NCI-H82 treated with DMSO at 0.1 percent for 48 hours (cell line): ENCODE data around the gene ZNF525.
A peak's percentile ranks its signal among the peaks of the same experiment; 100 is the strongest.
"Not testable (repeated sequence)": the region's sequence is repeated elsewhere in the genome, so short reads cannot be mapped to it uniquely, and the experiment has no call there.

Experiments
- DNase-seq: peaks from one replicate; lab custom pipeline; 2025; ENCODE audit not compliant: unreplicated experiment; lab: John Stamatoyannopoulos, UW

The ZNF525 gene

GRCh38 chr19:53365134-53365898 lies at the start of gene ZNF525:
TSS of gene ZNF525 (plus strand) at chr19:53365705. CDS start at chr19:53372282, 6,577 bp downstream.
- peak; percentile 60 for DNase-seq

GRCh38 chr19:53328967-53329366 lies 36.5 kb upstream of the ZNF525 start:
- no peak for DNase-seq

GRCh38 chr19:53332484-53332883 lies 33.0 kb upstream of the ZNF525 start:
- no peak for DNase-seq

GRCh38 chr19:53333066-53333462 lies 32.4 kb upstream of the ZNF525 start:
- DNase-seq: peak; percentile 38

GRCh38 chr19:53333463-53334449 lies 31.7 kb upstream of the ZNF525 start, which contains the start of gene ZNF845:
TSS of gene ZNF845 (plus strand) at chr19:53333749. CDS start at chr19:53341308, 7,559 bp downstream.
- peak; percentile 70 for DNase-seq

GRCh38 chr19:53344403-53344802 lies 21.1 kb upstream of the ZNF525 start:
- not testable (repeated sequence) for DNase-seq

GRCh38 chr19:53355739-53356138 lies 9.8 kb upstream of the ZNF525 start:
- DNase-seq: no peak

- no peak for DNase-seq
Measured at GRCh38 chr19:53357821-53358581, 7.5 kb upstream of the ZNF525 start.

GRCh38 chr19:53360056-53360455 lies 5.4 kb upstream of the ZNF525 start:
- not testable (repeated sequence) for DNase-seq

GRCh38 chr19:53365899-53366493 lies 491 bp downstream of the ZNF525 start:
- DNase-seq: peak; percentile 5

GRCh38 chr19:53372196-53372595 lies 6.7 kb downstream of the ZNF525 start:
- no peak for DNase-seq

- no peak for DNase-seq
Measured at GRCh38 chr19:53374288-53374687, 8.8 kb downstream of the ZNF525 start.

- no peak for DNase-seq
Measured at GRCh38 chr19:53374743-53375142, 9.2 kb downstream of the ZNF525 start.

GRCh38 chr19:53381376-53381775 lies 15.9 kb downstream of the ZNF525 start:
- no peak for DNase-seq

GRCh38 chr19:53388168-53388567 lies 22.7 kb downstream of the ZNF525 start:
- DNase-seq: no peak

- no peak for DNase-seq
Measured at GRCh38 chr19:53388904-53389303, 23.4 kb downstream of the ZNF525 start.

- no peak for DNase-seq
Measured at GRCh38 chr19:53389571-53389970, 24.1 kb downstream of the ZNF525 start.

GRCh38 chr19:53389978-53390377 lies 24.5 kb downstream of the ZNF525 start:
- no peak for DNase-seq

GRCh38 chr19:53394522-53394973 lies 29.0 kb downstream of the ZNF525 start:
- no peak for DNase-seq
